ENCODE results near the gene CLCN7. TPM values are rescaled to one million over a fixed set of nuclear protein-coding genes. Genes with fewer than 3 reads are reported as not detected.

Gene CLCN7
- total RNA-seq, 3 donors from 2014 or later (not counting 1 experiment from before 2014, with no cell fraction given) = 117 to 125 (median 118) TPM

DNA sequence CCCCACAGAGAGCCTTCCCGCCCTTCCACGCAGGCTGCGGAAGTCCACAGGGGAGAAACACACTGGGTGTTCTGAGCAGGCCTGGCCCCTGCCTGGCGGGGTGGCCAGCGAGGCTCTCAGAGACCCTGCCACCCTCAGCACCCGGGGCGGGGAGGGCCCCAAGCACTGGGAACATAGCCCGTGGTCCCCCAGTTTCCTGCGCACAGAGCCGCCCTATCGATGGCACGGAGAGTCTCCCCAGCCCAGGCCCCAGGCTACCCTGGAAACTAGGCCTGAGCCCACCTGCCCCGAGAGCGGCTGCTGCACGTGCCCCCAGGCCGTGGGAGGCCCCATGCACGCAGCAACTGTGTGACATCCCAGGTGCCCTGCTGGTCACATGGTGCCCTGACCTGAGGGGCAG lies 20.3 kb downstream of the CLCN7 start:
- Mint-ChIP-seq H3K9me3 (no peaks in the 10 kb centered on the region), H3K27ac (no peak overlapping the region), H3K36me3 (no peaks in the 10 kb centered on the region), H3K4me3 (no peak overlapping the region), H3K27me3 (ENCODE audit: low read depth in 2 of 2) (no peaks in the 10 kb centered on the region), H3K4me1 (peaks cover 0 to 10% of the 10 kb centered on the region in 2 donors)
- ATAC-seq = no peak
- DNase-seq = no peak
- Histone ChIP-seq H3K27me3 (ENCODE audit: control insufficient read depth, insufficient read depth, low read length) (no peaks in the 10 kb centered on the region), H3K36me3 (ENCODE audit: control insufficient read depth, insufficient read depth, low read length) (peaks cover 48% of the 10 kb centered on the region), H3K4me3 (ENCODE audit: low read length) (no peak overlapping the region), H3K27ac (ENCODE audit: low read length) (no peak overlapping the region), H3K9me3 (ENCODE audit: control insufficient read depth, insufficient read depth, low read length) (no peaks in the 10 kb centered on the region), H3K4me1 (ENCODE audit: control insufficient read depth, insufficient read depth, low read length) (peaks cover 9% of the 10 kb centered on the region)
- WGBS (ENCODE audit: insufficient coverage) = 90% methylated on average over 17 of the region's 17 CpGs
- intact Hi-C loops (cut with micrococcal nuclease) = no loop called here
- TF ChIP-seq, protein P1, sequence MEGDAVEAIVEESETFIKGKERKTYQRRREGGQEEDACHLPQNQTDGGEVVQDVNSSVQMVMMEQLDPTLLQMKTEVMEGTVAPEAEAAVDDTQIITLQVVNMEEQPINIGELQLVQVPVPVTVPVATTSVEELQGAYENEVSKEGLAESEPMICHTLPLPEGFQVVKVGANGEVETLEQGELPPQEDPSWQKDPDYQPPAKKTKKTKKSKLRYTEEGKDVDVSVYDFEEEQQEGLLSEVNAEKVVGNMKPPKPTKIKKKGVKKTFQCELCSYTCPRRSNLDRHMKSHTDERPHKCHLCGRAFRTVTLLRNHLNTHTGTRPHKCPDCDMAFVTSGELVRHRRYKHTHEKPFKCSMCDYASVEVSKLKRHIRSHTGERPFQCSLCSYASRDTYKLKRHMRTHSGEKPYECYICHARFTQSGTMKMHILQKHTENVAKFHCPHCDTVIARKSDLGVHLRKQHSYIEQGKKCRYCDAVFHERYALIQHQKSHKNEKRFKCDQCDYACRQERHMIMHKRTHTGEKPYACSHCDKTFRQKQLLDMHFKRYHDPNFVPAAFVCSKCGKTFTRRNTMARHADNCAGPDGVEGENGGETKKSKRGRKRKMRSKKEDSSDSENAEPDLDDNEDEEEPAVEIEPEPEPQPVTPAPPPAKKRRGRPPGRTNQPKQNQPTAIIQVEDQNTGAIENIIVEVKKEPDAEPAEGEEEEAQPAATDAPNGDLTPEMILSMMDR (IDR thresholded peaks at IDR 0.05) = no peak

DNA sequence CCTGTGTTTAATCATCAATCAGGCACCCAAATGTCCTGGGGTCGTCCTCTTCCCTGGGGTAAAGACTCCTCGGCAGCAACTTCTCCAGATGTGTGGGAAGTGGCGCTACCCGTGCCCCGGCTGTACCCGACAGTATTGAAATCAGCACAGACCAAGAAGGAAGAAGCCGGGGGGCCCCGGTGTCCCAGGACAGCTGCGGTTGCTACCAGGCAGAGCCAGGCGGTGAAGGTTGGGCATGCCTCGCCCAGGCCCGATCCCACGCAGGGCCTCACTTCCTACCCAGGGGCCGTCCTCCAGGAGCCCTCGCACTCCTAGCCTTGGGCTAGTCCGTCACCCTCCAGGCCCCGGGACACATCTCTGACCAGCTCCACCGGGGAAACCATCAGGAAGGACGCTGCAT lies 21.5 kb downstream of the CLCN7 start:
- no peak for DNase-seq
- Histone ChIP-seq H3K36me3 (ENCODE audit: control insufficient read depth, insufficient read depth, low read length) (peaks cover 54% of the 10 kb centered on the region), H3K4me1 (ENCODE audit: control insufficient read depth, insufficient read depth, low read length) (peaks cover 5% of the 10 kb centered on the region), H3K27me3 (ENCODE audit: control insufficient read depth, insufficient read depth, low read length) (no peaks in the 10 kb centered on the region), H3K9me3 (ENCODE audit: control insufficient read depth, insufficient read depth, low read length) (no peaks in the 10 kb centered on the region), H3K4me3 (ENCODE audit: low read length) (no peak overlapping the region), H3K27ac (ENCODE audit: low read length) (no peak overlapping the region)
- 98% methylated on average over 19 of the region's 19 CpGs for WGBS (ENCODE audit: insufficient coverage)
- ATAC-seq = no peak
- peaks cover 0 to 10% of the 10 kb centered on the region in 2 donors for H3K4me1 Mint-ChIP-seq
- no peak overlapping the region for H3K27ac Mint-ChIP-seq
- intact Hi-C loops (cut with micrococcal nuclease) = no loop called here
- H3K9me3 Mint-ChIP-seq = no peaks in the 10 kb centered on the region
- H3K36me3 Mint-ChIP-seq = no peaks in the 10 kb centered on the region
- no peak overlapping the region for H3K4me3 Mint-ChIP-seq
- no peaks in the 10 kb centered on the region for H3K27me3 Mint-ChIP-seq (ENCODE audit: low read depth in 2 of 2)
- TF ChIP-seq, protein P1 (IDR thresholded peaks at IDR 0.05) = no peak

DNA sequence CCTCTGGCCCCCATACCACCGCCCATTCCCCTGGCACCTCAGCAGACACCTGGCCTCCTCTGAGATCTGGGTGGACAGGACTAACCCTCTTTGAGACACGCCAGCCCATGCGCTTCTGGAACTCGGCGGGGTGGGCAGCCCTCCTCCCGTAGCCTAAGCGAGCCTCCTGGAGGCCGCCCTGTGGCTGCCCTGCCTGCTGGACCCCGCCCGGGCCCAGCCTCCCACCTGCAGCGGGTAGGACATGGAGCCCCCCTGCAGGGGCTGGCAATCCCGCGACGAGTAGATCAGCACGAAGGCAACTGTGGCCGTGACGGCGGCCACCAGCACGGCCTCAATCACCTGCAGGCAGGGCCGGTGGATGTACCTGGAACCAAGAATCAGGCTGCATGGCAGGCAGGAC lies 22.3 kb downstream of the CLCN7 start:
- H3K9me3 Mint-ChIP-seq = no peaks in the 10 kb centered on the region
- DNase-seq (no peak), ATAC-seq (no peak)
- intact Hi-C loops (cut with micrococcal nuclease) = no loop called here
- no peaks in the 10 kb centered on the region for H3K27me3 Mint-ChIP-seq (ENCODE audit: low read depth in 2 of 2)
- no peaks in the 10 kb centered on the region for H3K36me3 Mint-ChIP-seq
- no peaks in the 10 kb centered on the region for H3K4me1 ChIP-seq (ENCODE audit: control insufficient read depth, insufficient read depth, low read length)
- H3K27ac ChIP-seq (ENCODE audit: low read length) = no peak overlapping the region
- H3K27me3 ChIP-seq (ENCODE audit: control insufficient read depth, insufficient read depth, low read length) = no peaks in the 10 kb centered on the region
- H3K9me3 ChIP-seq (ENCODE audit: control insufficient read depth, insufficient read depth, low read length) = no peaks in the 10 kb centered on the region
- no peak overlapping the region for H3K27ac Mint-ChIP-seq
- no peak overlapping the region for H3K4me3 Mint-ChIP-seq
- TF ChIP-seq, protein P1 (IDR thresholded peaks at IDR 0.05) = no peak
- peaks cover 52% of the 10 kb centered on the region for H3K36me3 ChIP-seq (ENCODE audit: control insufficient read depth, insufficient read depth, low read length)
- WGBS (ENCODE audit: insufficient coverage) = 97% methylated on average over 20 of the region's 20 CpGs
- peaks cover 0 to 10% of the 10 kb centered on the region in 2 donors for H3K4me1 Mint-ChIP-seq
- H3K4me3 ChIP-seq (ENCODE audit: low read length) = no peak overlapping the region

DNA sequence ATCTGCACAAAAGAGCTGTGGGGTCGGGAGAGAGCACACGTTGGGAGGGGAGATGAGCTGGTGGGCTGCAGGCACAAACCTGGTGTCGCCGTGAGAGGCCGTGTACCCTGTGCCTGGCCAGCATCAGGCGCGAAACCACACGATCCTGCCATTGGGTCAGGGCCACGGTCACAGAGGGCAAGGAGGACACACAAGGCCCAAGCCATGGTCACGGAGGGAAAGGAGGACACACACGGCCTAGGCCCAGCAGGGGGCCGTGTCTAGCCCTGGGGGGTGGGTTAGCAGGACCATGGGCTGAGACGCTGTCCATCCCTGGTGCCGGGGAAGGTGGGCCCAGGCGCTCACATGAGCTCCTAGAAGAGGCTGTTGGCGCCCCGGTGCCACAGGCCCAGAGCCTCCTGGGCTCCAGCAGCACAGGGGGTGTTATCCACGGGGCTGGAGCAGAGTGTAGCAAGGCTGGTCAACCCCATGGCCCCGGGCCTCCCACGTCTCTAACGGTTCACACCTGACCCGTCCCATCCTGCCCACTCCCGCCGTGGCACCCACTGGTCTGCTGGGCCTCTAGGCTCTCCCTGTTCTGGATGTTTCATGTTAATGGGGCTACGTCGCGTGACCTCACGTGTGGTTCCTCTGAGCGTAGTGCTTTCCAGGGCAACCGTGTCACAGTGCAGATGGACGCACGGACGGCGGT lies 23.0 kb downstream of the CLCN7 start:
- intact Hi-C loops (cut with micrococcal nuclease) = no loop called here
- no peaks in the 10 kb centered on the region for H3K4me1 ChIP-seq (ENCODE audit: control insufficient read depth, insufficient read depth, low read length)
- Mint-ChIP-seq H3K36me3 (no peaks in the 10 kb centered on the region), H3K4me1 (peaks cover 0 to 10% of the 10 kb centered on the region in 2 donors), H3K27ac (peak overlapping the region in 1 of 2 donors; percentile 58), H3K9me3 (no peaks in the 10 kb centered on the region), H3K27me3 (ENCODE audit: low read depth in 2 of 2) (no peaks in the 10 kb centered on the region), H3K4me3 (no peak overlapping the region)
- WGBS (ENCODE audit: insufficient coverage) = 96% methylated on average over 34 of the region's 34 CpGs
- ATAC-seq (peak in 1 of 3 donors; percentile 12), DNase-seq (no peak)
- no peak overlapping the region for H3K4me3 ChIP-seq (ENCODE audit: low read length)
- TF ChIP-seq, protein P1 (IDR thresholded peaks at IDR 0.05) = no peak
- no peak overlapping the region for H3K27ac ChIP-seq (ENCODE audit: low read length)
- H3K9me3 ChIP-seq (ENCODE audit: control insufficient read depth, insufficient read depth, low read length) = no peaks in the 10 kb centered on the region
- H3K27me3 ChIP-seq (ENCODE audit: control insufficient read depth, insufficient read depth, low read length) = no peaks in the 10 kb centered on the region
- H3K36me3 ChIP-seq (ENCODE audit: control insufficient read depth, insufficient read depth, low read length) = peaks cover 52% of the 10 kb centered on the region
